ENCODE results near the gene NPAS1.

Gene NPAS1

DNA sequence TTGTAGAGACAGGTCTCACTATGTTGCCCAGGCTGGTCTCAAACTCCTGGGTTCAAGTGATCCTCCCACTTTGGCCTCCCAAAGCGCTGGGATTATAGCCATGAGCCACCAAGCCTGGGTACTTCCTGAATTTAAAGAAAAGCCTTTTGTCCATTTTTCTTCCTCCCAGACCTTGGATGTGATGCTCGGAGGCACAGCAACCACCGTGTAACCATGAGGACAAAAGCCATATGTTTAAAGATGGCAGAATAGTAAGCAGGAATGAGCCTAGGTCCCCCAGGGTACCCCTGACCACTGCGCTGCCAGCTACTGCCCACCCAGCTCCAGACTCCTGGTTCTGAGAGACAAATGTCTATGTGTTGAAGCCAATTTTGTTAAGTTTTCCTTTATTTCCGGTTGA is 62.9 kb downstream of the NPAS1 start:
- no peak for DNase-seq (ENCODE audit: low spot score)

DNA sequence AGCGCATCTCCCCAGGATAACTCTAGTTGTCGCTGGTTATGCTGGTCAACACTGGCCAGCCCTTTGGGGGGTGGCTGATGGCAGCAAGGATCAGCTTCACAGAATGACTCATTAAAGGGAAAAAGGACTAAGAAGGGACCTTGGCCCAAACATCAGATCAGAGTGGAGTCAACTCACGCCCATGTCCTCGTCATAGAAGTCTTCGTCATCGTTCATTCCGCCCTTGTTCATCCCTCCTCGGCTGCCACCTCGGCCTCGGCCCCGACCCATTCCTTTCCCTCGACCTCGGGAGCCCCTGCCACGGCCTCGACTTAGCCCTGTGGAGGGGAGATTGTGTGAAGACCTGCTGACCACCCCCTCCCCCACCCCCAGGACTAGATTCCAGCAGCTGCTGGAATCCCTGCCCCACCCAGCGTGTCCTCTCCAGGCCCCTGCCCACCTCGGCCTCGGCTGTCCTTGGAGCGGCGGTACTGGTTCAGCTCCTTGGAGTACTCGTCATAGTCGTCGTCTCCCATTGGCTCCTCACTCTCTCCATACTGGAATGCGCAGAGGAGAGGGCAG is 65.3 kb downstream of the NPAS1 start:
- DNase-seq (ENCODE audit: low spot score) = no peak

- no peak for DNase-seq (ENCODE audit: low spot score)
Measured at GRCh38 chr19:47086280-47086679, 66.6 kb downstream of the NPAS1 start.

GRCh38 chr19:47089767-47090350 is 70.2 kb downstream of the NPAS1 start:
- no peak for DNase-seq (ENCODE audit: low spot score)

GRCh38 chr19:47093254-47093653 is 73.6 kb downstream of the NPAS1 start:
- no peak for DNase-seq (ENCODE audit: low spot score)

GRCh38 chr19:47093841-47094240 is 74.2 kb downstream of the NPAS1 start:
- DNase-seq (ENCODE audit: low spot score) = peak; percentile 45

- DNase-seq (ENCODE audit: low spot score) = no peak
Measured at GRCh38 chr19:47094557-47095475, 75.2 kb downstream of the NPAS1 start.
